ENCODE data around the gene ZCCHC24.

Gene ZCCHC24

GRCh38 chr10:79430325-79430905, 15.0 kb downstream of the ZCCHC24 start:
- DNase-seq: no peak

GRCh38 chr10:79429751-79430150, 15.7 kb downstream of the ZCCHC24 start:
- no peak for DNase-seq

GRCh38 chr10:79427965-79428364, 17.5 kb downstream of the ZCCHC24 start:
- no peak for DNase-seq

GRCh38 chr10:79425074-79425532, 20.3 kb downstream of the ZCCHC24 start:
- DNase-seq: no peak

GRCh38 chr10:79424221-79425073, 21.0 kb downstream of the ZCCHC24 start:
- DNase-seq: no peak

- DNase-seq: no peak
These were observed 23.1 kb downstream of the ZCCHC24 start for GRCh38 chr10:79422178-79422892.

- no peak for DNase-seq
These were observed 24.3 kb downstream of the ZCCHC24 start for GRCh38 chr10:79420974-79421688.

GRCh38 chr10:79418886-79419595, 26.4 kb downstream of the ZCCHC24 start:
- no peak for DNase-seq

- no peak for DNase-seq
These were observed 27.1 kb downstream of the ZCCHC24 start for GRCh38 chr10:79418274-79418673.

GRCh38 chr10:79417731-79418130, 27.7 kb downstream of the ZCCHC24 start:
- DNase-seq: no peak

- DNase-seq: no peak
These were observed 28.2 kb downstream of the ZCCHC24 start for GRCh38 chr10:79417266-79417665.

- DNase-seq: no peak
These were observed 28.7 kb downstream of the ZCCHC24 start for GRCh38 chr10:79416578-79417255.

GRCh38 chr10:79415736-79416577, 29.5 kb downstream of the ZCCHC24 start:
- DNase-seq: no peak

- DNase-seq: no peak
These were observed 30.7 kb downstream of the ZCCHC24 start for GRCh38 chr10:79414714-79415113.

- no peak for DNase-seq
These were observed 32.2 kb downstream of the ZCCHC24 start for GRCh38 chr10:79413196-79413595.

GRCh38 chr10:79412516-79412915, 32.9 kb downstream of the ZCCHC24 start:
- no peak for DNase-seq

- no peak for DNase-seq
These were observed 33.6 kb downstream of the ZCCHC24 start for GRCh38 chr10:79411546-79412495.

GRCh38 chr10:79410315-79411094, 34.9 kb downstream of the ZCCHC24 start:
- no peak for DNase-seq

GRCh38 chr10:79409726-79410085, 35.7 kb downstream of the ZCCHC24 start:
- no peak for DNase-seq
